Glomerular visceral epithelial cell (primary cell): ENCODE measurements around the gene HERC4.
A peak's percentile ranks its signal among the peaks of the same experiment; 100 is the strongest.

Experiments
- DNase-seq: peaks from one replicate; pipeline ENCODE4 v3.0.0-alpha.2; 2016; ENCODE audit errors: extremely low spot score

HERC4 gene

GRCh38 chr10:68074775-68075549, at the start of gene HERC4:
TSS of gene HERC4 (minus strand) at chr10:68075283. CDS start at chr10:68073108, 2,175 bp downstream.
- peak; percentile 96 for DNase-seq

GRCh38 chr10:68124718-68125117, 49.6 kb upstream of the HERC4 start:
- DNase-seq, result no peak

- DNase-seq, result no peak
Measured at GRCh38 chr10:68121852-68122251, 46.8 kb upstream of the HERC4 start.

- no peak for DNase-seq
Measured at GRCh38 chr10:68121020-68121743, 46.1 kb upstream of the HERC4 start.

- DNase-seq, result no peak
Measured at GRCh38 chr10:68118657-68119056, 43.6 kb upstream of the HERC4 start.

GRCh38 chr10:68112837-68113236, 37.8 kb upstream of the HERC4 start:
- no peak for DNase-seq

GRCh38 chr10:68111584-68111983, 36.5 kb upstream of the HERC4 start:
- no peak for DNase-seq

- DNase-seq, result no peak
Measured at GRCh38 chr10:68110027-68110426, 34.9 kb upstream of the HERC4 start.

GRCh38 chr10:68109331-68109730, 34.2 kb upstream of the HERC4 start, which contains the start of gene MYPN:
TSS of gene MYPN (plus strand) at chr10:68109488. CDS start at chr10:68121439, 11,951 bp downstream.
- DNase-seq, result no peak

- no peak for DNase-seq
Measured at GRCh38 chr10:68108653-68109052, 33.6 kb upstream of the HERC4 start.

GRCh38 chr10:68108051-68108450, 33.0 kb upstream of the HERC4 start:
- no peak for DNase-seq

GRCh38 chr10:68107651-68108050, 32.6 kb upstream of the HERC4 start:
- no peak for DNase-seq

GRCh38 chr10:68106656-68107055, 31.6 kb upstream of the HERC4 start:
- peak; percentile 80 for DNase-seq

GRCh38 chr10:68105820-68106219, 30.7 kb upstream of the HERC4 start:
- no peak for DNase-seq

- DNase-seq, result no peak
Measured at GRCh38 chr10:68103901-68104300, 28.8 kb upstream of the HERC4 start.

- no peak for DNase-seq
Measured at GRCh38 chr10:68103261-68103878, 28.3 kb upstream of the HERC4 start.

- no peak for DNase-seq
Measured at GRCh38 chr10:68101066-68101465, 26.0 kb upstream of the HERC4 start.

GRCh38 chr10:68099736-68100135, 24.7 kb upstream of the HERC4 start:
- no peak for DNase-seq

- peak; percentile 64 for DNase-seq
Measured at GRCh38 chr10:68096913-68097516, 21.9 kb upstream of the HERC4 start.

- DNase-seq, result peak; percentile 35
Measured at GRCh38 chr10:68095153-68095552, 20.1 kb upstream of the HERC4 start.

GRCh38 chr10:68092512-68092911, 17.4 kb upstream of the HERC4 start:
- no peak for DNase-seq

GRCh38 chr10:68090586-68090985, 15.5 kb upstream of the HERC4 start:
- no peak for DNase-seq
